ENCODE measurements around the gene NPM1. TPM values are rescaled to one million over a fixed set of nuclear protein-coding genes. Genes with fewer than 3 reads are reported as not detected.

The NPM1 gene
- total RNA-seq, 5 donors from 2014 or later (not counting 1 experiment from before 2014, with no cell fraction given): 940 to 1,150 (median 989) TPM

GRCh38 chr5:171436804-171437285, 49.2 kb downstream of the NPM1 start:
- H3K27ac Mint-ChIP-seq: no peak overlapping the region
- H3K9me3 ChIP-seq: no peaks in the 10 kb centered on the region
- POLR2A ChIA-PET: no interaction called here
- no peaks in the 10 kb centered on the region for H3K4me1 Mint-ChIP-seq
- no peaks in the 10 kb centered on the region for H3K4me1 ChIP-seq (ENCODE audit: control insufficient read depth in 1 of 2, extremely low read depth in 1 of 2, insufficient read depth in 2 of 2, low read length in 2 of 2)
- no peaks in the 10 kb centered on the region for H3K9me3 Mint-ChIP-seq
- no peak overlapping the region for H3K4me3 Mint-ChIP-seq
- no peaks in the 10 kb centered on the region for H3K27me3 Mint-ChIP-seq
- no peaks in the 10 kb centered on the region for H3K36me3 Mint-ChIP-seq
- 91% methylated on average over 11 of the region's 13 CpGs for WGBS (ENCODE audit: insufficient coverage)
- no peak overlapping the region for H3K4me3 ChIP-seq (ENCODE audit: control insufficient read depth in 1 of 2, extremely low read depth in 1 of 2, low read length in 1 of 2)
- peaks cover 0 to 4% of the 10 kb centered on the region in 2 donors for H3K36me3 ChIP-seq (ENCODE audit: control insufficient read depth in 2 of 2, extremely low read depth in 1 of 2, insufficient read depth in 1 of 2, low read length in 1 of 2)
- CTCF ChIA-PET: no interaction called here
- ATAC-seq (replicated peaks in 1 of 4) (no peak), DNase-seq (no peak)
- no peak overlapping the region for H3K27ac ChIP-seq (ENCODE audit: low read length)
- H3K27me3 ChIP-seq (replicated peaks in 1 of 2; ENCODE audit: control insufficient read depth in 2 of 2, extremely low read depth in 1 of 2, insufficient read depth in 2 of 2, low read length in 1 of 2): peaks cover 0 to 4% of the 10 kb centered on the region in 2 experiments

- Histone ChIP-seq H3K27me3 (replicated peaks in 1 of 2; ENCODE audit: control insufficient read depth in 2 of 2, extremely low read depth in 1 of 2, insufficient read depth in 2 of 2, low read length in 1 of 2) (peaks cover 0 to 4% of the 10 kb centered on the region in 2 experiments), H3K9me3 (no peaks in the 10 kb centered on the region), H3K36me3 (ENCODE audit: control insufficient read depth in 2 of 2, extremely low read depth in 1 of 2, insufficient read depth in 1 of 2, low read length in 1 of 2) (peaks cover 0 to 4% of the 10 kb centered on the region in 2 donors), H3K4me3 (ENCODE audit: control insufficient read depth in 1 of 2, extremely low read depth in 1 of 2, low read length in 1 of 2) (no peak overlapping the region), H3K27ac (ENCODE audit: low read length) (no peak overlapping the region), H3K4me1 (ENCODE audit: control insufficient read depth in 1 of 2, extremely low read depth in 1 of 2, insufficient read depth in 2 of 2, low read length in 2 of 2) (no peaks in the 10 kb centered on the region)
- Mint-ChIP-seq H3K27me3 (no peaks in the 10 kb centered on the region), H3K9me3 (no peaks in the 10 kb centered on the region), H3K4me3 (no peak overlapping the region), H3K27ac (no peak overlapping the region), H3K4me1 (no peaks in the 10 kb centered on the region), H3K36me3 (no peaks in the 10 kb centered on the region)
- no peak for ATAC-seq (replicated peaks in 1 of 4)
- CTCF ChIA-PET: no interaction called here
- POLR2A ChIA-PET: no interaction called here
- 77% methylated on average over 10 of the region's 14 CpGs for WGBS (ENCODE audit: insufficient coverage)
- DNase-seq: no peak
Observed at GRCh38 chr5:171437286-171437821, 49.7 kb downstream of the NPM1 start.

- ChIA-PET POLR2A (no interaction called here), CTCF (no interaction called here)
- Mint-ChIP-seq H3K4me1 (no peaks in the 10 kb centered on the region), H3K9me3 (no peaks in the 10 kb centered on the region), H3K27me3 (no peaks in the 10 kb centered on the region), H3K36me3 (no peaks in the 10 kb centered on the region), H3K4me3 (no peak overlapping the region), H3K27ac (no peak overlapping the region)
- no peaks in the 10 kb centered on the region for H3K9me3 ChIP-seq
- H3K36me3 ChIP-seq (ENCODE audit: control insufficient read depth in 2 of 2, extremely low read depth in 1 of 2, insufficient read depth in 1 of 2, low read length in 1 of 2): peaks cover 0 to 4% of the 10 kb centered on the region in 2 donors
- H3K4me1 ChIP-seq (ENCODE audit: control insufficient read depth in 1 of 2, extremely low read depth in 1 of 2, insufficient read depth in 2 of 2, low read length in 2 of 2): no peaks in the 10 kb centered on the region
- WGBS (ENCODE audit: insufficient coverage): 86% methylated on average over 3 of the region's 4 CpGs
- H3K27ac ChIP-seq (ENCODE audit: low read length): no peak overlapping the region
- H3K27me3 ChIP-seq (replicated peaks in 1 of 2; ENCODE audit: control insufficient read depth in 2 of 2, extremely low read depth in 1 of 2, insufficient read depth in 2 of 2, low read length in 1 of 2): peaks cover 0 to 4% of the 10 kb centered on the region in 2 experiments
- no peak for ATAC-seq (replicated peaks in 1 of 4)
- no peak for DNase-seq
- no peak overlapping the region for H3K4me3 ChIP-seq (ENCODE audit: control insufficient read depth in 1 of 2, extremely low read depth in 1 of 2, low read length in 1 of 2)
Observed at GRCh38 chr5:171438738-171439137, 51.1 kb downstream of the NPM1 start.

- DNase-seq: no peak
- H3K27me3 ChIP-seq (replicated peaks in 1 of 2; ENCODE audit: control insufficient read depth in 2 of 2, extremely low read depth in 1 of 2, insufficient read depth in 2 of 2, low read length in 1 of 2): peaks cover 0 to 10% of the 10 kb centered on the region in 2 experiments
- no peak overlapping the region for H3K4me3 ChIP-seq (ENCODE audit: control insufficient read depth in 1 of 2, extremely low read depth in 1 of 2, low read length in 1 of 2)
- H3K4me1 ChIP-seq (ENCODE audit: control insufficient read depth in 1 of 2, extremely low read depth in 1 of 2, insufficient read depth in 2 of 2, low read length in 2 of 2): no peaks in the 10 kb centered on the region
- 92% methylated on average over 9 of the region's 14 CpGs for WGBS (ENCODE audit: insufficient coverage)
- no peaks in the 10 kb centered on the region for H3K36me3 Mint-ChIP-seq
- no peak overlapping the region for H3K4me3 Mint-ChIP-seq
- H3K27ac Mint-ChIP-seq: no peak overlapping the region
- peaks cover 0 to 3% of the 10 kb centered on the region in 2 donors for H3K27me3 Mint-ChIP-seq
- H3K9me3 ChIP-seq: no peaks in the 10 kb centered on the region
- POLR2A ChIA-PET: no interaction called here
- no peak overlapping the region for H3K27ac ChIP-seq (ENCODE audit: low read length)
- H3K36me3 ChIP-seq (ENCODE audit: control insufficient read depth in 2 of 2, extremely low read depth in 1 of 2, insufficient read depth in 1 of 2, low read length in 1 of 2): no peaks in the 10 kb centered on the region
- H3K4me1 Mint-ChIP-seq: no peaks in the 10 kb centered on the region
- ATAC-seq (replicated peaks in 1 of 4): no peak
- H3K9me3 Mint-ChIP-seq: no peaks in the 10 kb centered on the region
- CTCF ChIA-PET: no interaction called here
Observed at GRCh38 chr5:171441246-171441791, 53.7 kb downstream of the NPM1 start.

- H3K36me3 ChIP-seq (ENCODE audit: control insufficient read depth in 2 of 2, extremely low read depth in 1 of 2, insufficient read depth in 1 of 2, low read length in 1 of 2): no peaks in the 10 kb centered on the region
- ATAC-seq (replicated peaks in 1 of 4) (no peak), DNase-seq (no peak)
- H3K9me3 ChIP-seq: no peaks in the 10 kb centered on the region
- ChIA-PET POLR2A (no interaction called here), CTCF (interaction anchor here in 1 of 2 donors (0.6 kb wide), 1 partner anchor 489 kb away, joined by 3 read pairs; no protein-coding TSS in a partner anchor)
- H3K27ac ChIP-seq (ENCODE audit: low read length): no peak overlapping the region
- 66% methylated on average over 11 of the region's 13 CpGs for WGBS (ENCODE audit: insufficient coverage)
- Mint-ChIP-seq H3K36me3 (no peaks in the 10 kb centered on the region), H3K27ac (no peak overlapping the region), H3K4me3 (no peak overlapping the region), H3K4me1 (no peaks in the 10 kb centered on the region), H3K27me3 (peaks cover 5% of the 10 kb centered on the region in 2 donors), H3K9me3 (no peaks in the 10 kb centered on the region)
- H3K27me3 ChIP-seq (replicated peaks in 1 of 2; ENCODE audit: control insufficient read depth in 2 of 2, extremely low read depth in 1 of 2, insufficient read depth in 2 of 2, low read length in 1 of 2): peaks cover 0 to 12% of the 10 kb centered on the region in 2 experiments
- no peaks in the 10 kb centered on the region for H3K4me1 ChIP-seq (ENCODE audit: control insufficient read depth in 1 of 2, extremely low read depth in 1 of 2, insufficient read depth in 2 of 2, low read length in 2 of 2)
- no peak overlapping the region for H3K4me3 ChIP-seq (ENCODE audit: control insufficient read depth in 1 of 2, extremely low read depth in 1 of 2, low read length in 1 of 2)
Observed at GRCh38 chr5:171442287-171443042, 54.8 kb downstream of the NPM1 start.

GRCh38 chr5:171444582-171444981, 56.9 kb downstream of the NPM1 start:
- Mint-ChIP-seq H3K9me3 (no peaks in the 10 kb centered on the region), H3K27ac (no peak overlapping the region), H3K36me3 (no peaks in the 10 kb centered on the region), H3K4me3 (no peak overlapping the region), H3K4me1 (no peaks in the 10 kb centered on the region), H3K27me3 (peaks cover 18 to 20% of the 10 kb centered on the region in 2 donors)
- DNase-seq (no peak), ATAC-seq (replicated peaks in 1 of 4) (no peak)
- POLR2A ChIA-PET: no interaction called here
- Histone ChIP-seq H3K36me3 (ENCODE audit: control insufficient read depth in 2 of 2, extremely low read depth in 1 of 2, insufficient read depth in 1 of 2, low read length in 1 of 2) (no peaks in the 10 kb centered on the region), H3K4me1 (ENCODE audit: control insufficient read depth in 1 of 2, extremely low read depth in 1 of 2, insufficient read depth in 2 of 2, low read length in 2 of 2) (no peaks in the 10 kb centered on the region), H3K4me3 (ENCODE audit: control insufficient read depth in 1 of 2, extremely low read depth in 1 of 2, low read length in 1 of 2) (no peak overlapping the region), H3K9me3 (no peaks in the 10 kb centered on the region), H3K27me3 (replicated peaks in 1 of 2; ENCODE audit: control insufficient read depth in 2 of 2, extremely low read depth in 1 of 2, insufficient read depth in 2 of 2, low read length in 1 of 2) (peaks cover 0 to 27% of the 10 kb centered on the region in 2 experiments), H3K27ac (ENCODE audit: low read length) (no peak overlapping the region)
- CTCF ChIA-PET: no interaction called here
- 89% methylated on average over 10 of the region's 12 CpGs for WGBS (ENCODE audit: insufficient coverage)
